GM10248 (cell line): ENCODE data around the gene TUSC7.

Source experiments
- CTCF ChIA-PET: fragments of 300-600 bp; sonication (Branson Sonifier 250); formaldehyde crosslinking; extraction: SDS; loops from one replicate; lab custom pipeline; 2021; ENCODE audit warnings: antibody characterized with exemption; lab: Yijun Ruan, JAX
- POLR2A ChIA-PET: fragments of 350-650 bp; sonication (Branson Sonifier 250); formaldehyde crosslinking; extraction: SDS; loops from one replicate; lab custom pipeline; 2020; ENCODE audit warnings: antibody characterized with exemption; lab: Yijun Ruan, JAX
- DNase-seq: peaks from one replicate; pipeline ENCODE4 v3.0.0; 2012; ENCODE audit errors: extremely low spot score
- TF ChIP-seq, protein P1 (sequence below): IDR thresholded peaks from 2 replicates; pipeline ENCODE4 v1.5.1; 2012; ENCODE audit warnings: mild to moderate bottlenecking, low read depth; ENCODE audit errors: extremely low read depth, missing control alignments, control extremely low read depth

The TUSC7 gene

DNA sequence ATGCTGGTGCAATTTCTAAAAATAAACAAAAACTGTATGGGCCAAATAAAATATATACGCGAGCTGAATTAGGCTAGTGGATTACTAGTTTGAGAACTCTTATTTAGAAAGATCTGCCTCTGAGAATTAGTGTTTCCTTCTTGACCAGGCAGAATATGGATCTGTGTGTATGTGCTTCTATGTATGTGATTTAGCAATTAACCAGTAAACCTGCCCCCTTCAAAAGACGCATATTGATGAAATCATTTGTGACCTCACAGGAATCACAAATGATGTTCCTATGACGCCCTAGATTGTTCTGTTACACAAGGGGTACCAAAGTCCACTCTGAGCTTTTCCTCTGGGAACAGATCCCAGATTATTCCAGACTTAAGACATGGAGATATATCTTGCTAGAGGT, at the start of gene TUSC7:
Gene TUSC7, plus strand, starts transcription at position 301 of the 400 bp plus-strand sequence.
- POLR2A ChIA-PET: no interaction called here
- TF ChIP-seq, protein P1, sequence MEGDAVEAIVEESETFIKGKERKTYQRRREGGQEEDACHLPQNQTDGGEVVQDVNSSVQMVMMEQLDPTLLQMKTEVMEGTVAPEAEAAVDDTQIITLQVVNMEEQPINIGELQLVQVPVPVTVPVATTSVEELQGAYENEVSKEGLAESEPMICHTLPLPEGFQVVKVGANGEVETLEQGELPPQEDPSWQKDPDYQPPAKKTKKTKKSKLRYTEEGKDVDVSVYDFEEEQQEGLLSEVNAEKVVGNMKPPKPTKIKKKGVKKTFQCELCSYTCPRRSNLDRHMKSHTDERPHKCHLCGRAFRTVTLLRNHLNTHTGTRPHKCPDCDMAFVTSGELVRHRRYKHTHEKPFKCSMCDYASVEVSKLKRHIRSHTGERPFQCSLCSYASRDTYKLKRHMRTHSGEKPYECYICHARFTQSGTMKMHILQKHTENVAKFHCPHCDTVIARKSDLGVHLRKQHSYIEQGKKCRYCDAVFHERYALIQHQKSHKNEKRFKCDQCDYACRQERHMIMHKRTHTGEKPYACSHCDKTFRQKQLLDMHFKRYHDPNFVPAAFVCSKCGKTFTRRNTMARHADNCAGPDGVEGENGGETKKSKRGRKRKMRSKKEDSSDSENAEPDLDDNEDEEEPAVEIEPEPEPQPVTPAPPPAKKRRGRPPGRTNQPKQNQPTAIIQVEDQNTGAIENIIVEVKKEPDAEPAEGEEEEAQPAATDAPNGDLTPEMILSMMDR: no peak
- CTCF ChIA-PET: no interaction called here

GRCh38 chr3:116661196-116661595, 48.4 kb upstream of the TUSC7 start:
- no peak for DNase-seq
- POLR2A ChIA-PET: no interaction called here
- CTCF ChIA-PET: no interaction called here
- TF ChIP-seq, protein P1: no peak

More for the DNA sequence above, at the start of gene TUSC7:
- DNase-seq: no peak

GRCh38 chr3:116663161-116664110, 46.1 kb upstream of the TUSC7 start:
- ChIA-PET CTCF (interaction anchor here (0.5 to 2.4 kb wide), 3 partner anchors 10 to 357 kb away, joined by 3 to 7 read pairs (median 3); no protein-coding TSS in a partner anchor), POLR2A (no interaction called here)
- TF ChIP-seq, protein P1: no peak
- no peak for DNase-seq

GRCh38 chr3:116667324-116667723, 42.3 kb upstream of the TUSC7 start:
- POLR2A ChIA-PET: no interaction called here
- CTCF ChIA-PET: no interaction called here
- TF ChIP-seq, protein P1: no peak
- no peak for DNase-seq

GRCh38 chr3:116667791-116668190, 41.8 kb upstream of the TUSC7 start:
- ChIA-PET CTCF (no interaction called here), POLR2A (no interaction called here)
- TF ChIP-seq, protein P1: no peak
- no peak for DNase-seq

GRCh38 chr3:116669576-116669975, 40.0 kb upstream of the TUSC7 start:
- no peak for DNase-seq
- ChIA-PET POLR2A (interaction anchor here (0.6 kb wide), 1 partner anchor 625 kb away, joined by 3 read pairs; no protein-coding TSS in a partner anchor), CTCF (interaction anchor here (0.5 to 1.7 kb wide), 3 partner anchors 9 to 17 kb away, joined by 3 to 4 read pairs (median 3); no protein-coding TSS in a partner anchor)
- TF ChIP-seq, protein P1: no peak
